Measurements from ENCODE around the gene CAB39. TPM values are rescaled to one million over a fixed set of nuclear protein-coding genes. Genes with fewer than 3 reads are reported as not detected.

Gene CAB39
- total and polyA plus RNA-seq, 2 of the 8 experiments (the other 6 are each of a cell fraction or from before 2014, with no cell fraction given) = 16.4 to 50.5 TPM

DNA sequence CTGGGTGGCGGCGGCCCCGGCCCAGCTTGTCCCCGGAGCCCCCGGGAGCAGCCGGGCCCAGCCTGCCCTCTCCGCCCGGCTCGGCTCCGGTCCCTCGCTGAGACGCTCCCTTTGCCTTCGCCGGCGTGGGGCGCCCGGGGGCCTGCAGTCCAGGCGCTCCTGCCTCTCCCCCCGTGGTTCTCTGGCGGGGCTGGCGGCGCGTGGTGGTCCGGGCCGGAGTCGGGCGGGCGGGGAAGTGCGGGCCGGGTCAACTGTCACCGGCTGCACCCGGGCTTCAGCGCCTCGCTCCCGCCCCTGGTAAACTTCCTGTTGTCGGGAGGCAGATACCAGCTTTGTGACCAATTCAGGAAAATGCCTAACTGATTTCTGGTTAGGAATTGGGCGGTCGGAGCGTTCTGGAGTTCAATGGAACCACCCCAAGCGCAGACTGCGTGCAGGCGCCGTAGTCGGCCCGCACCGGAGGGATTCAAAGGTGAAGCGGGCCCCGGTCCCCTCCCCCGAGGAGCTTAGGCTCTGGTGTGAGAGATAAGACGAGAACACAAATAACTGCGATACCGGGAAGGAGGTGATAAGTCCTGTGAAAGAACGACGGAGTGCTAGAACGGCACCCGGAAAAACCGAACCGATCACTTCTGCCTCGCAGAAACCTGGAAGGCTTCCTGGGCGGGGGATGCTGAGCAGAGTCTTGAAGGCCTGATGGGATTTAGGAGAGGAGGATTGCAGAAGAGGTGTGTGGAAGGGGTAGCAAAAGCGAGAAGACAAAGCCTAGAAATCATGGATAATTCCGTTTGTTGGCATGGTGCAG, 891 bp downstream of the CAB39 start:
- H3K18ac ChIP-seq (ENCODE audit: extremely low read depth, low read length) = no peak overlapping the region; the same call in 1 of the 2 replicates
- whole genome bisulfite sequencing, 2 experiments (ENCODE audit: extremely low coverage in 1 of 2, insufficient coverage in 1 of 2, insufficient read length in 1 of 2, insufficient replicate concordance in 2 of 2, low coverage in 1 of 2, low lambda C conversion rate in 2 of 2, missing lambda C conversion rate in 1 of 2) = 2% methylated on average over 21 of the region's 62 CpGs; no CpG with 5 or more reads in 1 of the 2 experiments
- peak overlapping the region; percentile 63 to 87 (median 70) for H3K9ac ChIP-seq (replicated peaks in 1 of 4; ENCODE audit: extremely low read depth in 1 of 4, low read depth in 3 of 4, low read length in 3 of 4)
- H4K5ac ChIP-seq (ENCODE audit: insufficient read length, low read depth, low read length) = no peak overlapping the region
- no peaks in the 10 kb centered on the region for H3K27me3 ChIP-seq (replicated peaks in 1 of 4; ENCODE audit: control insufficient read depth in 3 of 4, extremely low read depth in 1 of 4, insufficient read depth in 3 of 4, low read length in 3 of 4)
- peak overlapping the region; percentile 72 to 77 for H3K4me2 ChIP-seq (ENCODE audit: insufficient read depth in 1 of 2, low read depth in 2 of 2, low read length in 2 of 2)
- FAIRE-seq = no peak
- H3K4me3 ChIP-seq (ENCODE audit: extremely low read depth in 1 of 4, insufficient read depth in 2 of 4, low read depth in 3 of 4, low read length in 4 of 4) = peak overlapping the region; percentile 73 to 92 (median 88)
- H3K27ac ChIP-seq (ENCODE audit: low read depth, low read length) = no peak overlapping the region
- no peak overlapping the region for H3K4ac ChIP-seq (replicated peaks; ENCODE audit: insufficient read length, low read depth, low read length)
- no peak overlapping the region for H2BK12ac ChIP-seq (ENCODE audit: low read depth, low read length)
- no peak overlapping the region for H2BK20ac ChIP-seq (ENCODE audit: low read length)
- H2AFZ ChIP-seq (ENCODE audit: low read length) = no peak overlapping the region
- peak overlapping the region; percentile 21 for H3K56ac ChIP-seq (replicated peaks; ENCODE audit: insufficient read length, low read depth, low read length)
- peak in 1 of 2 experiments; percentile 55 for DNase-seq (ENCODE audit: low read depth in 1 of 2, low spot score in 2 of 2)
- peak overlapping the region; percentile 43; the same call in 1 of the 2 replicates for H4K8ac ChIP-seq (ENCODE audit: extremely low read depth, insufficient read depth, low read length)
- 0 out of 8 replicates have a peak, but pooled peaks cover 0 to 3% (median 0%) of the 10 kb centered on the region in 4 experiments for H3K36me3 ChIP-seq (ENCODE audit: control insufficient read depth in 2 of 4, insufficient read depth in 4 of 4, low read length in 3 of 4)
- peaks cover 4 to 19% (median 10%) of the 10 kb centered on the region in 4 experiments for H3K4me1 ChIP-seq (replicated peaks in 1 of 4; ENCODE audit: control insufficient read depth in 3 of 4, insufficient read depth in 4 of 4, low read length in 3 of 4)
- ChIA-PET CTCF (ENCODE audit: partially characterized antibody) (interaction anchor here (0.6 to 4.0 kb wide), 17 partner anchors 10 to 96 kb away, joined by 3 to 23 read pairs (median 3); no protein-coding TSS in a partner anchor), POLR2A (ENCODE audit: partially characterized antibody) (interaction anchor here (0.6 to 1.9 kb wide), 7 partner anchors 9 to 760 kb away, joined by 3 to 5 read pairs (median 3); no protein-coding TSS in a partner anchor)
- 0 out of 2 replicates have a peak overlapping the region, but pooled peaks have one; percentile 63 for H2BK5ac ChIP-seq (ENCODE audit: low read depth, low read length)
- peaks cover 7% of the 10 kb centered on the region for H3K79me1 ChIP-seq (ENCODE audit: low read depth, low read length)
- H4K20me1 ChIP-seq (replicated peaks in 1 of 2; ENCODE audit: control insufficient read depth in 1 of 2, insufficient read depth in 2 of 2, low read length in 2 of 2) = peaks cover 3% of the 10 kb centered on the region in 2 experiments
- peaks cover 16 to 55% of the 10 kb centered on the region in 2 experiments for H3K79me2 ChIP-seq (ENCODE audit: control insufficient read depth in 1 of 2, insufficient read depth in 2 of 2, low read length in 2 of 2)
- H3K9me3 ChIP-seq (ENCODE audit: insufficient read depth in 2 of 2, low read depth in 1 of 2, low read length in 1 of 2) = no peaks in the 10 kb centered on the region
- H3K23me2 ChIP-seq (ENCODE audit: low read depth, low read length) = peaks cover 10% of the 10 kb centered on the region; the same call in 1 of the 2 replicates
- no peak overlapping the region for H2AK5ac ChIP-seq (ENCODE audit: low read depth, low read length)
- H3K14ac ChIP-seq (ENCODE audit: insufficient read length) = no peak overlapping the region
- H3K23ac ChIP-seq (ENCODE audit: insufficient read length) = no peak overlapping the region
- no peak overlapping the region for H2BK15ac ChIP-seq (ENCODE audit: low read length)
- TF ChIP-seq JUND (IDR thresholded peaks at IDR 0.05; ENCODE audit: low read length) = no peak
- TF ChIP-seq RNF2 (IDR thresholded peaks at IDR 0.05; ENCODE audit: borderline replicate concordance, low read depth, low read length, missing control alignments, poor library complexity, severe bottlenecking) = no peak
- TF ChIP-seq BACH1 (IDR thresholded peaks at IDR 0.05; ENCODE audit: low read length) = no peak
- 0 out of 4 replicates have a peak, but pooled peaks have one; percentile 12 to 24 for TF ChIP-seq SIN3A (conservative IDR thresholded peaks at IDR 0.05 in 1 of 2, IDR thresholded peaks at IDR 0.05 in 1 of 2; ENCODE audit: low read depth in 1 of 2, low read length in 2 of 2)
- TF ChIP-seq TAF1 (IDR thresholded peaks at IDR 0.05; ENCODE audit: low read depth, low read length) = 0 out of 2 replicates have a peak, but pooled peaks have one; percentile 13
- TF ChIP-seq SUZ12 (IDR thresholded peaks at IDR 0.05; ENCODE audit: low read length) = no peak
- no peak for TF ChIP-seq TCF12 (IDR thresholded peaks at IDR 0.05; ENCODE audit: low read depth, low read length)
- no peak for TF ChIP-seq CEBPB (IDR thresholded peaks at IDR 0.05; ENCODE audit: low read depth, low read length)
- TF ChIP-seq ASH2L (IDR thresholded peaks at IDR 0.05; ENCODE audit: low read length) = peak; percentile 22
- peak; percentile 36 for TF ChIP-seq SAP30 (IDR thresholded peaks at IDR 0.05; ENCODE audit: insufficient read depth, insufficient replicate concordance, low read length)
- TF ChIP-seq ZNF274 (IDR thresholded peaks at IDR 0.05; ENCODE audit: borderline replicate concordance, extremely low read depth, low read length) = no peak
- no peak overlapping the region for H2BK120ac ChIP-seq (replicated peaks; ENCODE audit: low read depth, low read length)
- no peak overlapping the region for H4K91ac ChIP-seq (replicated peaks; ENCODE audit: insufficient read length, low read length)

All from H1 (cell line).